Neural progenitor cell (in vitro differentiated cells): ENCODE data around the gene SNRNP40. TPM values are rescaled to one million over a fixed set of nuclear protein-coding genes. Genes with fewer than 3 reads are reported as not detected.

Experiments
- DNase-seq: peaks from one replicate; pipeline ENCODE4 v3.0.0-alpha.2; 2016; ENCODE audit warnings: low spot score
- H2AFZ ChIP-seq: fragments of 200-600 bp; sonication (generic); replicated peaks from 2 replicates; pipeline ENCODE4 v1.6.1; 2016; ENCODE audit warnings: antibody characterized with exemption
- H3F3A ChIP-seq: fragments of 200-600 bp; sonication (generic); 2 replicates; pipeline ENCODE4 v1.6.1; 2016; ENCODE audit warnings: antibody characterized with exemption, low read depth
- H3K27ac ChIP-seq: fragments of 200-600 bp; sonication (generic); 2 replicates; pipeline ENCODE4 v1.5.1; 2016; ENCODE audit warnings: mild to moderate bottlenecking
- H3K27me3 ChIP-seq: fragments of 200-600 bp; sonication (generic); 2 replicates; pipeline ENCODE4 v1.6.1; 2016; ENCODE audit warnings: mild to moderate bottlenecking, moderate library complexity
- H3K36me3 ChIP-seq: fragments of 200-600 bp; sonication (generic); 2 replicates; pipeline ENCODE4 v1.5.1; 2016
- H3K4me1 ChIP-seq: fragments of 200-600 bp; sonication (generic); 2 replicates; pipeline ENCODE4 v1.6.1; 2016; ENCODE audit warnings: mixed run types
- H3K4me2 ChIP-seq: fragments of 200-600 bp; sonication (generic); 2 replicates; pipeline ENCODE4 v1.6.1; 2016
- H3K4me3 ChIP-seq: fragments of 200-600 bp; sonication (generic); 2 replicates; pipeline ENCODE4 v1.5.1; 2016
- H3K79me2 ChIP-seq: fragments of 200-600 bp; sonication (generic); 2 replicates; pipeline ENCODE4 v1.6.1; 2016; ENCODE audit warnings: low read depth
- H3K9ac ChIP-seq: fragments of 200-600 bp; sonication (generic); 2 replicates; pipeline ENCODE4 v1.6.1; 2016
- H3K9me3 ChIP-seq: fragments of 200-600 bp; sonication (generic); 2 replicates; pipeline ENCODE4 v1.5.1; 2016; ENCODE audit warnings: low read depth
- H4K20me1 ChIP-seq: fragments of 200-600 bp; sonication (generic); 2 replicates; pipeline ENCODE4 v1.6.1; 2016; ENCODE audit warnings: low read depth
- H3K27ac Mint-ChIP-seq: 3 replicates; pipeline ENCODE4 v1.8.0; 2021; ENCODE audit warnings: mixed read lengths
- H3K27me3 Mint-ChIP-seq: 2 replicates; pipeline ENCODE4 v1.8.0; 2022; ENCODE audit warnings: low read depth, mild to moderate bottlenecking, inconsistent platforms, moderate library complexity, mixed read lengths; ENCODE audit not compliant: insufficient read depth
- H3K36me3 Mint-ChIP-seq: 3 replicates; pipeline ENCODE4 v1.8.0; 2021; ENCODE audit warnings: mixed read lengths
- H3K4me1 Mint-ChIP-seq: 3 replicates; pipeline ENCODE4 v1.8.0; 2021; ENCODE audit warnings: mixed read lengths
- H3K4me3 Mint-ChIP-seq: 3 replicates; pipeline ENCODE4 v1.8.0; 2021; ENCODE audit warnings: mild to moderate bottlenecking, moderate library complexity, mixed read lengths
- H3K9me3 Mint-ChIP-seq: 3 replicates; pipeline ENCODE4 v1.8.0; 2020; ENCODE audit warnings: mixed read lengths
- EZH2 ChIP-seq: fragments of 200-600 bp; sonication (generic); IDR thresholded peaks from 2 replicates; pipeline ENCODE4 v1.6.1; 2017; ENCODE audit warnings: antibody characterized with exemption, mild to moderate bottlenecking, moderate library complexity
- EZH2phosphoT487 ChIP-seq: fragments of 200-600 bp; sonication (generic); IDR thresholded peaks from 2 replicates; pipeline ENCODE4 v1.6.1; 2017; ENCODE audit warnings: antibody characterized with exemption
- total RNA-seq: library from RNA; depleted of rRNA; stranded (reverse); fragments of >200 nt; gene quantifications from 2 replicates; pipeline ENCODE4 v1.2.3, GENCODE V29; 2015; ENCODE audit warnings: low replicate concordance
- TF ChIP-seq, protein P1 (sequence below): fragments of 200-600 bp; sonication (generic); IDR thresholded peaks from 2 replicates; pipeline ENCODE4 v1.5.1; 2017; ENCODE audit warnings: antibody characterized with exemption, mild to moderate bottlenecking

Gene SNRNP40
- total RNA-seq, 1 donor from 2014 or later = 179 TPM

DNA sequence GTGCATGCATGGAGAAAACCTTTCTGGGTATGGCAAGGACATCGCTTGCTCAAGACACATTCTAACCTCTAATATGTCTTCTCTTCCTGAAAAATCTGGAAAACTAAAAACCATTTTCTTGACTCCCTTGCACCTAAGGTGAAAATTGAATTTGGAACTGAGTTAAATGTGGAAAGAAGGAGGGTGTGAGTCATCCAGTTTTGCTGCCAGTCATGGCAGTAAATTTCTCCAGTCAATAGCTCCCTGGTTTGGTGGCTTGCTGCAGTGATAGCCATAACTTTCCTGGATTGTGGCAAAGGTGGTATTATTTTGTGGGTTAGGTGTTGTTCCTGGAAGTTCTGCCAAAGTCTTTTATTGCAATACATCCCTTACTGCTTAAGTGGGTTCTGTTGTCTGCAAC is 2.8 kb upstream of the SNRNP40 start:
- TF ChIP-seq EZH2phosphoT487 (no peak), EZH2 (no peak)
- TF ChIP-seq, protein P1, sequence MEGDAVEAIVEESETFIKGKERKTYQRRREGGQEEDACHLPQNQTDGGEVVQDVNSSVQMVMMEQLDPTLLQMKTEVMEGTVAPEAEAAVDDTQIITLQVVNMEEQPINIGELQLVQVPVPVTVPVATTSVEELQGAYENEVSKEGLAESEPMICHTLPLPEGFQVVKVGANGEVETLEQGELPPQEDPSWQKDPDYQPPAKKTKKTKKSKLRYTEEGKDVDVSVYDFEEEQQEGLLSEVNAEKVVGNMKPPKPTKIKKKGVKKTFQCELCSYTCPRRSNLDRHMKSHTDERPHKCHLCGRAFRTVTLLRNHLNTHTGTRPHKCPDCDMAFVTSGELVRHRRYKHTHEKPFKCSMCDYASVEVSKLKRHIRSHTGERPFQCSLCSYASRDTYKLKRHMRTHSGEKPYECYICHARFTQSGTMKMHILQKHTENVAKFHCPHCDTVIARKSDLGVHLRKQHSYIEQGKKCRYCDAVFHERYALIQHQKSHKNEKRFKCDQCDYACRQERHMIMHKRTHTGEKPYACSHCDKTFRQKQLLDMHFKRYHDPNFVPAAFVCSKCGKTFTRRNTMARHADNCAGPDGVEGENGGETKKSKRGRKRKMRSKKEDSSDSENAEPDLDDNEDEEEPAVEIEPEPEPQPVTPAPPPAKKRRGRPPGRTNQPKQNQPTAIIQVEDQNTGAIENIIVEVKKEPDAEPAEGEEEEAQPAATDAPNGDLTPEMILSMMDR = no peak
- Histone ChIP-seq H3K36me3 (no peaks in the 10 kb centered on the region), H3F3A (peaks cover 4% of the 10 kb centered on the region), H3K79me2 (peaks cover 95% of the 10 kb centered on the region), H3K9me3 (no peaks in the 10 kb centered on the region), H3K27me3 (no peaks in the 10 kb centered on the region), H3K4me3 (no peak overlapping the region), H3K4me1 (peaks cover 17% of the 10 kb centered on the region), H4K20me1 (peaks cover 19% of the 10 kb centered on the region), H3K9ac (no peak overlapping the region), H3K4me2 (no peak overlapping the region), H2AFZ (no peak overlapping the region), H3K27ac (no peak overlapping the region)
- no peak for DNase-seq
- Mint-ChIP-seq H3K27me3 (no peaks in the 10 kb centered on the region), H3K4me3 (no peak overlapping the region), H3K36me3 (peaks cover 3% of the 10 kb centered on the region), H3K9me3 (no peaks in the 10 kb centered on the region), H3K4me1 (peaks cover 16% of the 10 kb centered on the region), H3K27ac (no peak overlapping the region)

DNA sequence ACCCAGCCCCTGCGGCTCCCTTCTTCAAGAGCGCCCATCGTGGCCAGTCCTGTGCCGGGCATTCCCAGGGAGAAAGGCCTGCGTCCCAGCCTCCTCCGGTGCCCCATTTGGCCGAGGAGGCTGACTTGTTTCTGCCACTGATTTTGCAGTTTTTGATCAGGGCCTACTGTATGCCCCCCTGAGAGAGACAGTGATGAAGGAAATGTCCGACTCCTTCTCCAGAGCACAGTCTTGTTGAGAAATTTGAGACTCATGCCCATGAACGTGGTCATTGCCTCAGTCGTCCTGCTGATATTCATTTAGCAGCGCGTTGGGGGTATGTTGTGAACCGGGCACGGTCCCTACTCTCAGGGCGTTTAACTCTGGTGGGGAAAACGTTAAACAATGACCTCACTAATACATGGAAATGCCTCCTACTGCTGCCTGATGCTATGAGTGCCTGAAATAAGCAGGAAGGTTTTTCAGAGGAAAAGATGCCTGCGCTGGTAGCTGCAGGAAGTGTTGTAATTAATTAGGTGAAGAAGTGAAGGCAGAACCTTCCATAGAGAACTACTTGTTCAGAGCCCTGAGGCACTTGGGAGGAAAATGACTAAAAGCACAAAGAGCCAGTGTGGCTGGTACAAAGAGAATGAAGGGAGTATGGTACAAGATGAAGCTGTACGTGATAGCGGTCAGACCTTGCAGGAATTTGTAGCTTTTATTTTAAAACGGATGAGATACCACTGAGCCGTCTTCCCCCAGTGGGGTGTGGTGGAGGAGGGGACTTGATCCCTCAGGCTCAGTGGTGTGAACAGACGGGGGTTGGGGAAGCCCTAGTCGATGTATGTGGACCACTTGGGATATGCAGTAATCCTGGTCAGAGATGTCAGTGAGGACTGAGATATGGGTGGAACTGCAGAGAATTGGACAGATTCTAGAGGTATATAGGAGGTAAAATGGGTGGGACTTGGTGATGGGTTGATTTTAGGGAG is 974 bp upstream of the SNRNP40 start:
- no peaks in the 10 kb centered on the region for H3K27me3 ChIP-seq
- H3K79me2 ChIP-seq = peaks cover 95% of the 10 kb centered on the region
- H3K4me2 ChIP-seq = peak overlapping the region; percentile 85
- no peak for TF ChIP-seq EZH2phosphoT487
- TF ChIP-seq, protein P1 = no peak
- TF ChIP-seq EZH2 = no peak
- H3K36me3 Mint-ChIP-seq = peaks cover 6% of the 10 kb centered on the region
- H3K27ac Mint-ChIP-seq = no peak overlapping the region
- H3F3A ChIP-seq = peaks cover 4% of the 10 kb centered on the region
- H3K9ac ChIP-seq = peak overlapping the region; percentile 76
- no peaks in the 10 kb centered on the region for H3K9me3 Mint-ChIP-seq
- peak overlapping the region; percentile 84 for H3K4me3 ChIP-seq
- H3K4me1 Mint-ChIP-seq = peaks cover 16% of the 10 kb centered on the region
- H3K27ac ChIP-seq = peak overlapping the region; percentile 22
- H2AFZ ChIP-seq = peak overlapping the region; percentile 21
- H3K4me1 ChIP-seq = peaks cover 17% of the 10 kb centered on the region
- no peaks in the 10 kb centered on the region for H3K9me3 ChIP-seq
- H3K27me3 Mint-ChIP-seq = no peaks in the 10 kb centered on the region
- no peak overlapping the region for H3K4me3 Mint-ChIP-seq
- H4K20me1 ChIP-seq = peaks cover 14% of the 10 kb centered on the region
- H3K36me3 ChIP-seq = no peaks in the 10 kb centered on the region
- DNase-seq = peak; percentile 29

DNA sequence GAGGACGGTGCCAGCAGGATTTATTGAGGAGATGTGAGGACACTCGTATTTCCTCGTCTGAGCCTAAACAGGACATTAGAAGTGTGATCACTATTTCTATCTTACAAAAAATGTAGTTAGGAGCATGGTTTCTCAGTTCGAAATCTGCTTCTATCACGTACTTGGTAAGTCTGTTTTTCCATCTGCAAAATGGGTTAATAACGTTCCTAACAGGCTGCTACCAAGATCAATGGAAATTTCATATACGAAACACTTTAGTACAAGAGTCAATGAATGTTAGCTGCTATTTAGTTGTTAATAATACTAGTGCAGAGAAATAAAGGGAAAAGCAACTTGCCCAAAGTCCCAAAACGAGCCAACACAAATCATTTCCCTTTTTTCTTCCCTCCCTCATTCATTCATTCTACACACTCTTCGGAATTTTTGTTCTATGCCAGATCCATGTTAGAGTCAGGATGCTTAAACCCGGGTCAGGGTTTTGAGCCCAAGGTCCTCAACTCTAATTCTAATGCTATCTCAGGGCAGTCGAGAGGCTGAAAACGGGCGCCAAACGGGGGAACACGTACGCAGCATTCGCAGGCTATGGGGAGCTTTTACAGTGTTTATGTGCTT is 608 bp downstream of the SNRNP40 start:
- peak overlapping the region; percentile 92 for H3K9ac ChIP-seq
- no peak for DNase-seq
- TF ChIP-seq EZH2phosphoT487 (no peak), EZH2 (no peak)
- TF ChIP-seq, protein P1 = no peak
- Mint-ChIP-seq H3K4me1 (peaks cover 16% of the 10 kb centered on the region), H3K4me3 (no peak overlapping the region), H3K27ac (no peak overlapping the region), H3K9me3 (no peaks in the 10 kb centered on the region), H3K27me3 (no peaks in the 10 kb centered on the region), H3K36me3 (peaks cover 9% of the 10 kb centered on the region)
- H3K27ac ChIP-seq = no peak overlapping the region
- H3K4me1 ChIP-seq = peaks cover 17% of the 10 kb centered on the region
- peaks cover 84% of the 10 kb centered on the region for H3K79me2 ChIP-seq
- H3K4me2 ChIP-seq = peak overlapping the region; percentile 84
- H3K36me3 ChIP-seq = no peaks in the 10 kb centered on the region
- no peaks in the 10 kb centered on the region for H3K9me3 ChIP-seq
- H3K4me3 ChIP-seq = peak overlapping the region; percentile 84
- H3K27me3 ChIP-seq = no peaks in the 10 kb centered on the region
- H3F3A ChIP-seq = peaks cover 4% of the 10 kb centered on the region
- peak overlapping the region; percentile 58 for H2AFZ ChIP-seq
- peaks cover 7% of the 10 kb centered on the region for H4K20me1 ChIP-seq
